OCI-LY3 (cell line): Measurements from ENCODE around the gene AQP2.

Experiments used
- EZH2phosphoT487 ChIP-seq: fragments of 200-600 bp; shearing (Covaris generic); IDR thresholded peaks from 2 replicates; pipeline ENCODE4 v1.6.1; 2018; ENCODE audit warnings: antibody characterized with exemption, mixed run types, low read depth
- TF ChIP-seq, protein P1 (sequence below): fragments of 200-600, 300-600 bp; sonication (generic); IDR thresholded peaks from 2 replicates; pipeline ENCODE4 v1.5.1; 2014; ENCODE audit warnings: antibody characterized with exemption, low read length, low read depth

DNA sequence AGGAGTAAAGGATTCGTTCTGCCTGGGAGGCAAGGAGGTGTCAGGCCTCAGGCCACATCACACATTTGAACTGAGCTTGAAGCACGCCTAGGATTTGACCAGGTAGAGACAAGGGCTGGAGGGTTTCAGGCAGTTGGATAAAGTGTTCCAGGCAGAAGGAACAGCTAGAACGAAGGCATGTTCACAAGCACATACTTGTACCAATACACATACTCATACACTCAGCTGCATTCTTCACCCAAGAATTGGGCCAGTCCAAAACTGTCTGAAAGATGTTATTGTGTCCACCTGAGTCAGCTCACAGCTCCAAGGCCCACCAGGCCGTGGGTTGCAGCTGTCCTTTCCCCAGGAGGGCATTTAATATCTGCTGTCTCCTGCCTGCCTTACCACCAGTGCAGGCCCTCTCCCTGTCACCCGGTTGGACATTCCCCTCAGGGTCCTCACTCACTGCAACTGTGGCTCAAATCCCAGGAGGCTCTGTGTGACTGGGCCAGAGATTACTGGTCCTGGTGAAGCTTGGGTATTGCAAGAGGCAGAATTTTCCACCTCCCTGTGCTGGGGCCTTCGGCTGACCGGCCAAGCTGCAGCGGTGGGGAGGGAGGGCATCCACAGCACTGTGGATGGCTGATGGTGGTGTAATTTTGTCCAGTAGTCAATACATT, 12.8 kb upstream of the AQP2 start:
- TF ChIP-seq, protein P1, sequence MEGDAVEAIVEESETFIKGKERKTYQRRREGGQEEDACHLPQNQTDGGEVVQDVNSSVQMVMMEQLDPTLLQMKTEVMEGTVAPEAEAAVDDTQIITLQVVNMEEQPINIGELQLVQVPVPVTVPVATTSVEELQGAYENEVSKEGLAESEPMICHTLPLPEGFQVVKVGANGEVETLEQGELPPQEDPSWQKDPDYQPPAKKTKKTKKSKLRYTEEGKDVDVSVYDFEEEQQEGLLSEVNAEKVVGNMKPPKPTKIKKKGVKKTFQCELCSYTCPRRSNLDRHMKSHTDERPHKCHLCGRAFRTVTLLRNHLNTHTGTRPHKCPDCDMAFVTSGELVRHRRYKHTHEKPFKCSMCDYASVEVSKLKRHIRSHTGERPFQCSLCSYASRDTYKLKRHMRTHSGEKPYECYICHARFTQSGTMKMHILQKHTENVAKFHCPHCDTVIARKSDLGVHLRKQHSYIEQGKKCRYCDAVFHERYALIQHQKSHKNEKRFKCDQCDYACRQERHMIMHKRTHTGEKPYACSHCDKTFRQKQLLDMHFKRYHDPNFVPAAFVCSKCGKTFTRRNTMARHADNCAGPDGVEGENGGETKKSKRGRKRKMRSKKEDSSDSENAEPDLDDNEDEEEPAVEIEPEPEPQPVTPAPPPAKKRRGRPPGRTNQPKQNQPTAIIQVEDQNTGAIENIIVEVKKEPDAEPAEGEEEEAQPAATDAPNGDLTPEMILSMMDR: no peak
- no peak for TF ChIP-seq EZH2phosphoT487
